GM19397 (cell line): ENCODE data around the gene RGL1.
"Not testable (repeated sequence)": the region's sequence is repeated elsewhere in the genome, so short reads cannot be mapped to it uniquely, and the experiment has no call there.

ENCODE experiments used
- ATAC-seq: cut with Tn5 transposase; IDR thresholded peaks from one replicate; pipeline ENCODE4 v1.9.1; 2021; ENCODE audit warnings: mild to moderate bottlenecking, moderate library complexity; ENCODE audit not compliant: unreplicated experiment

The RGL1 gene

GRCh38 chr1:183783767-183784637 is 20.9 kb upstream of the RGL1 start:
- no peak for ATAC-seq

GRCh38 chr1:183785921-183786320 is 19.0 kb upstream of the RGL1 start:
- not testable (repeated sequence) for ATAC-seq

- no peak for ATAC-seq
These were observed 17.2 kb upstream of the RGL1 start for GRCh38 chr1:183787704-183788103.

- no peak for ATAC-seq
These were observed 13.6 kb upstream of the RGL1 start for GRCh38 chr1:183791319-183791718.

DNA sequence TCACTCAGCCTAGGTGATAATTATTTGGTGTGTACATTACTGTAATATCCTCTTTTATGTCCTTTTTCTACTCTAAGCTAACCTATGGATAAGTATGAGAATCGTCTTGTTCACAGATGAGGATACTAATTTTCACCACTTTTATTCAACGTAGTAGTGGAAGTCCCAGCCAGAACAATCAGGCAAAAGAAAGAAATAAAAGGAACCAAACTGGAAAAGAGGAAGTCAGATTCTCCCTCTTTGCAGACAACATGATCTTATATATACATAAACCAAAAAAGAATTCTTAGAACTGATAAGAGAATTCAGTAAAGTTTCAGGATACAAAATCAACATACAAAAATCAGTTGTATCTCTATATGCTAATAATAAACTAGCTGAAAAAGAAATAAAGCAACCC is 12.6 kb upstream of the RGL1 start:
- ATAC-seq: no peak

- ATAC-seq: no peak
These were observed 10.8 kb upstream of the RGL1 start for GRCh38 chr1:183794088-183794487.

DNA sequence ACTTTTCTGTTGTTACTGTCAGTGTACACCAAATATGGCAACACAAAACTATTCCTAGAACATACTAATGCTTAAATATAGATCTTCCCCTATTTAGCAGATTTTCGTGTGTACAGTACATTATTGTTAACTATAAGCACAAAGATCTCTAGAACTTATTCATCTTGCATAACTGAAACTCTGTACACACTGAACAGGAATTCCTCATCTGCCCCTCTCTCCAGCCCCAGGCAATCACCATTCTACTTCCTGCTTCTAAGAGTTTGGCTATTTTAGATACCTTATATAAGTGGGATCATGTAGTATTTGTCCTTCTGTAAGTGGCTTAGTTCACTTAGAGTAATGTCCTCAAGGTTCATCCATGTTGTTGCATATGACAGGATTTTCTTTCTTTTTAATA is 4.5 kb upstream of the RGL1 start:
- no peak for ATAC-seq

DNA sequence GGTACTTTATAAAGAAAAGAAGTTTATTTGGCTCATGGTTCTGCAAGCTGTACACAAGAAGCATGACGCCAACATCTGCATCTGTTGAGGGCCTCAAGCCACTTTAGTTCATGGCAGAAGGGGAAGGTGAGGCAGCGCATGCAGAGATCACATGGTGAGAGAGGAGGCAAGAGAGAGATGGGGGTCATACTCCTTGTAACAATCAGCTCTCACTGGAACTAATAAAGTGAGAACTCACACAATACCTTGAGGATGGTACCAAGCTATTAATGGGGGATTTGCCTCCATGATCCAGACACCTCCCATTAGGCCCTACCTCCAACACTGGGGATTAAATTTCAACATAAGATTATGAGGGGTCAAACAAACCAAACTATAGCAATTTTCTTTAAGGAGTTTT is 3.3 kb upstream of the RGL1 start:
- no peak for ATAC-seq

- ATAC-seq: no peak
These were observed 533 bp upstream of the RGL1 start for GRCh38 chr1:183804387-183804786.

DNA sequence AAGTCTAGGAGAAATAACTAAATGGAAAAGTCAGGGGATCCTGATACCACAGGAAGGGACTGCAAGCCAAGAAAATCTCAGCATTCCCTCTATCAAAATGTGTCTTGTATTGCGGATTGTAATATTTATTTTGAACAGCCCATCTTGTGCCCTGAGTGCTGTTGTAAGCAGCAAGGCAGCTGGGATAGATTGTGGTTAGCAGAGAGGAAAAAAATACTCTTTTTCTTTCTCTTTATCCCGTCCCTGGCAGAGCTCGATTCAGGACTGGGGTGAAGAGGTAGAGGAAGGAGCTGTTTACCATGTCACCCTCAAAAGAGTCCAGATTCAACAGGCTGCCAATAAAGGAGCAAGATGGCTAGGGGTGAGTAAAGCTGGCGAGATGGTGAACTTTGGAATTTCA is 1.2 kb downstream of the RGL1 start:
- no peak for ATAC-seq

GRCh38 chr1:183806675-183807074 is 1.8 kb downstream of the RGL1 start:
- no peak for ATAC-seq

DNA sequence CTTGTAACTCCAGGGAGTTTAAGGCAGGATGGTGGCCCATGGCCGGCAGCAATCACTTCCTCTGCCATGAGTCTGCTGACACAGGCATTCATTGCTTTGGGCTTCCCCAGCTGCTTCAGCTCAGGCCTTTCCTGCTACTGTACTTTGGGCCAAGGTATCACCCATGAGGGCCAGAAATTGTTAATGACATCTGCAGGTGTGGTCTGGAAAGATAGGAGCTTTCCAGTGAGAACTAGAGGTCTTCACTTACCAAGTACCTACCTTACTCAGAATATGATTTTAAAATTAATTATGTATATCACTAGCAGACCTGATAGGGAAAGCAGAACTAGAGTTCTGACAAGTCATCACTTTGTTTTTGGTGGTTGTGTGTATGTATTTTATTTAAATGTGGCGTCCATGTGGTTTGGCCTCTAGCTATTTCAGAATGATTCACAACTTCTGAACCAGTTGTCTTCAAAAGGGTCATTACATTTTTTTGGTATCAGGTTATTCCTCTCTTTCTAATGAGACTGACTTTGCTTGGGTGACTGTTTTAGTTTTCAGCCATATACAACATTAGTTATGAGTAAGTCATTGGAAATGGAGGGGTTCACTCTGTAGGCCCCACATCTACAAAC is 2.7 kb downstream of the RGL1 start:
- peak; percentile 44 for ATAC-seq

DNA sequence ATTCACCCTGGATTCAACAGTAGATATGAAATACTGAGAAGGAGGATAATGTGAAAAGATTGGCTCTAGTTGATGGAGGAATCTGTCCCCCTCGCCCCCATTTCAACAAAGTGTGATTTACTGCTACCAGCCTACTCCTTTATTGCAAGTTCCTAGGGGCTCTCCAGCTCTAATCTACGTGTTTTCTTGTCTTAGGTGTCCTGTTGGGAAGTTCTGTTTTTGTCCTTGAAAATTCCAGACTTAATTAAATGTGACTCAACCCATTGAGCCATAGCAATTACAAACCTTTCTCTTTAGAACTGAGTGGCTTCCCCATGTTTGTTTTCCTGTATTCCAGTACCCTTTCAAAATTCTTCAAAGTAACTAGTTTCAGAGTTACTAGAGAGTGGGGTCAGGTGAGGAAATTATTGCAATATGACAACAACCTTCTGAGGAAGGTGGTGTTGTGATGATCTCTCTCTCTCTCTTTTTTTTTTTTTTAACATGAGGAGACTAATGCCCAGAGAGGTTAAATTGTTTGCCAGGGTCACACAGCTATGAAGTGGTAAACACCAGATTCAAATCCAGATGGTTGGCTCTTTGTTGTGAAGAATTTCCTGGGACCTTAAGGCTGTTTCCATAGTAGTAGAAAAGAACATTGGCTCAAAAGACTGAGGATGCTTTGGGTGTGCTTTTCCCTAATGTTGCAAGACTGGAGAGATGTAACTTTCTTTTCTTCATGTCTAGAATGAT is 3.5 kb downstream of the RGL1 start:
- ATAC-seq: no peak

- no peak for ATAC-seq
These were observed 5.2 kb downstream of the RGL1 start for GRCh38 chr1:183810121-183810520.

GRCh38 chr1:183810756-183811544 is 6.0 kb downstream of the RGL1 start:
- ATAC-seq: no peak

GRCh38 chr1:183812128-183812527 is 7.2 kb downstream of the RGL1 start:
- no peak for ATAC-seq

- no peak for ATAC-seq
These were observed 8.0 kb downstream of the RGL1 start for GRCh38 chr1:183812686-183813569.

DNA sequence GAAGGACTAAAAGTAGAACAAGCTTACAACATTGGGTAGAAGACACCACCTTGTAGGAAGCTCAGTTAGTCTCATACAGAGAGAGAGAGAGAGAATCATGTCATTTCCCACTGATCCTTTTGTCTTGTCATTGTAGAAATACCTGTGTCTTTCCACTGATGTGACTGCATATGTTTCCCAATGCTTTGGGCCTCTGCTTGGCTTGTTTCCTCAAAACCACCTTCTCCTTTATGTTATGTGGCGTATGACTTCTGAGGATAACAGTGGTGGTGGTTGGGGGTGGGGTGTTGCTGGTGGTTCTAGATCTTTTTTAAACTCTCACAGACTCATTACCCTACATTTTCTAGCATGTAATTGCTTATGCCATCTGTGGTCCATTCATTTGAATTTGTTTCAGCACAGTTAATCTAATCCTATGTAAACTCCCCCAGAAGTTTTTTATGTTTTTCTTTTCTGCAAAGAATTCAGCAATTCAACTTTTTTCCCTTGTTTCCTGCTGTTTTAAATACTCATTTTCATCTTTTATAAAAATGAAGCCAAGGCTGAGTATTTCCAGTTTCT is 9.3 kb downstream of the RGL1 start:
- no peak for ATAC-seq

- no peak for ATAC-seq
These were observed 11.2 kb downstream of the RGL1 start for GRCh38 chr1:183816110-183816509.
